Kidney epithelial cell (primary cell): ENCODE data around the gene DHH. TPM values are rescaled to one million over a fixed set of nuclear protein-coding genes. Genes with fewer than 3 reads are reported as not detected.

ENCODE experiments used
- DNase-seq: peaks from one replicate; pipeline ENCODE4 v3.0.0-alpha.2; 2010; ENCODE audit warnings: low read depth
- H3K27me3 ChIP-seq: 2 replicates; pipeline ENCODE4 v1.6.0; 2011; ENCODE audit warnings: low read length; ENCODE audit not compliant: control insufficient read depth, insufficient read depth
- H3K36me3 ChIP-seq: 2 replicates; pipeline ENCODE4 v1.5.1; 2011; ENCODE audit warnings: low read length; ENCODE audit not compliant: control insufficient read depth, insufficient read depth
- H3K4me3 ChIP-seq: 2 replicates; pipeline ENCODE4 v1.5.1; 2011; ENCODE audit warnings: low read depth, mild to moderate bottlenecking, control low read depth, low read length
- total RNA-seq: library from RNA; depleted of rRNA; stranded (reverse); fragments of >200 nt; gene quantifications from 2 replicates; pipeline ENCODE4 v1.2.3, GENCODE V29; 2015
- TF ChIP-seq, protein P1 (sequence below): IDR thresholded peaks from 2 replicates; pipeline ENCODE4 v1.5.1; 2011; ENCODE audit warnings: mild to moderate bottlenecking, moderate library complexity, low read length, control low read depth, inconsistent platforms; ENCODE audit not compliant: insufficient read depth, poor library complexity, severe bottlenecking

DHH gene
- total RNA-seq, 1 donor from 2014 or later, result 0.04 TPM

GRCh38 chr12:49098703-49099102, 4.1 kb upstream of the DHH start:
- H3K36me3 ChIP-seq, result peaks cover 3% of the 10 kb centered on the region
- H3K27me3 ChIP-seq, result peaks cover 13% of the 10 kb centered on the region
- DNase-seq, result no peak
- TF ChIP-seq, protein P1, sequence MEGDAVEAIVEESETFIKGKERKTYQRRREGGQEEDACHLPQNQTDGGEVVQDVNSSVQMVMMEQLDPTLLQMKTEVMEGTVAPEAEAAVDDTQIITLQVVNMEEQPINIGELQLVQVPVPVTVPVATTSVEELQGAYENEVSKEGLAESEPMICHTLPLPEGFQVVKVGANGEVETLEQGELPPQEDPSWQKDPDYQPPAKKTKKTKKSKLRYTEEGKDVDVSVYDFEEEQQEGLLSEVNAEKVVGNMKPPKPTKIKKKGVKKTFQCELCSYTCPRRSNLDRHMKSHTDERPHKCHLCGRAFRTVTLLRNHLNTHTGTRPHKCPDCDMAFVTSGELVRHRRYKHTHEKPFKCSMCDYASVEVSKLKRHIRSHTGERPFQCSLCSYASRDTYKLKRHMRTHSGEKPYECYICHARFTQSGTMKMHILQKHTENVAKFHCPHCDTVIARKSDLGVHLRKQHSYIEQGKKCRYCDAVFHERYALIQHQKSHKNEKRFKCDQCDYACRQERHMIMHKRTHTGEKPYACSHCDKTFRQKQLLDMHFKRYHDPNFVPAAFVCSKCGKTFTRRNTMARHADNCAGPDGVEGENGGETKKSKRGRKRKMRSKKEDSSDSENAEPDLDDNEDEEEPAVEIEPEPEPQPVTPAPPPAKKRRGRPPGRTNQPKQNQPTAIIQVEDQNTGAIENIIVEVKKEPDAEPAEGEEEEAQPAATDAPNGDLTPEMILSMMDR, result no peak
- H3K4me3 ChIP-seq, result no peak overlapping the region

- H3K27me3 ChIP-seq, result peaks cover 16% of the 10 kb centered on the region
- DNase-seq, result no peak
- no peak overlapping the region for H3K4me3 ChIP-seq
- TF ChIP-seq, protein P1, result peak; percentile 78
- H3K36me3 ChIP-seq, result peaks cover 3% of the 10 kb centered on the region
Observed at GRCh38 chr12:49098035-49098451, 3.4 kb upstream of the DHH start.

GRCh38 chr12:49097381-49097780, 2.8 kb upstream of the DHH start:
- peaks cover 16% of the 10 kb centered on the region for H3K27me3 ChIP-seq
- no peak overlapping the region for H3K4me3 ChIP-seq
- TF ChIP-seq, protein P1, result no peak
- H3K36me3 ChIP-seq, result peaks cover 3% of the 10 kb centered on the region
- DNase-seq, result no peak

- H3K36me3 ChIP-seq, result no peaks in the 10 kb centered on the region
- peaks cover 33% of the 10 kb centered on the region for H3K27me3 ChIP-seq
Observed at GRCh38 chr12:49094975-49095365, 369 bp upstream of the DHH start.

GRCh38 chr12:49093792-49094159, 825 bp downstream of the DHH start:
- DNase-seq, result no peak
- TF ChIP-seq, protein P1, result no peak
- peaks cover 45% of the 10 kb centered on the region for H3K27me3 ChIP-seq
- H3K4me3 ChIP-seq, result no peak overlapping the region
- no peaks in the 10 kb centered on the region for H3K36me3 ChIP-seq

More at GRCh38 chr12:49094975-49095365, 369 bp upstream of the DHH start:
- H3K4me3 ChIP-seq, result no peak overlapping the region
- DNase-seq, result no peak
- TF ChIP-seq, protein P1, result no peak

DNA sequence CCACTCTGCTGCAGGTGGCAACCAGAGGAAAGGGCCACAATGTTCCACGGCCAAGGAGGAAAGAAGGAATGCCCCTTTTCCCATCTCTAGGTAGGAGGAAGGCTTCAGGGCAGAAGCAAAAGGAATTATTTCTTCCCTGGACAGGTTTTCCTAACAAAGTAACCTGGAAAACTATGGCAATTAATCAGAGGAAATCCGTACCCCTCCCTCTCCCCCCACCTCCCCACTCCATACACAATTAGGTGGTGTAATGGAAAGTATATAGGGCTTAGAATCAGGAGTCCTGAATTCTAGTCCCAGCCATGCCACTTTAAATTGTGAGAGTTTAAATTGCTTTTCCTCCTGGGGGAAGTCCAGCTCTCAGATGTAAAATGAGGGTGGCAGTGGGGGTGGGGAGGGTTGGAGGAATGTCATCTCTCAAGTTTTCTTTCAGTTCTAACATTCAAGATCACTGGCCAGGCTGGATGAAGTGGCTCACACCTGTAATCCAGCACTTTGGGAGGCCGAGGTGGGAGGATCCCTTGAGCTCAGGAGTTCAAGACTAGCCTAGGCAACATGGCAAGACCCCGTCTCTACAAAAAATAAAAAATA, 1.7 kb downstream of the DHH start:
- peaks cover 47% of the 10 kb centered on the region for H3K27me3 ChIP-seq
- H3K36me3 ChIP-seq, result no peaks in the 10 kb centered on the region
- no peak for DNase-seq

More for the DNA sequence above, 1.7 kb downstream of the DHH start:
- no peak overlapping the region for H3K4me3 ChIP-seq
- TF ChIP-seq, protein P1, result no peak
